ENCODE measurements around the gene TPGS1. TPM values are rescaled to one million over a fixed set of nuclear protein-coding genes. Genes with fewer than 3 reads are reported as not detected.
A peak's percentile ranks its signal among the peaks of the same experiment; 100 is the strongest.

The TPGS1 gene
- total and polyA plus RNA-seq, 2 of the 8 experiments (the other 6 are each of a cell fraction or from before 2014, with no cell fraction given): 9.1 to 10.6 TPM

GRCh38 chr19:468587-469256 lies 38.6 kb upstream of the TPGS1 start:
- H3K27me3 ChIP-seq (replicated peaks in 1 of 4; ENCODE audit: control insufficient read depth in 3 of 4, extremely low read depth in 1 of 4, insufficient read depth in 3 of 4, low read length in 3 of 4): no peaks in the 10 kb centered on the region; a peak in 3 of 7 replicates
- no peak overlapping the region for H2AFZ ChIP-seq (ENCODE audit: low read length)
- H2BK15ac ChIP-seq (ENCODE audit: low read length): no peak overlapping the region
- CTCF ChIA-PET (ENCODE audit: partially characterized antibody): interaction anchor here (1.2 kb wide), 1 partner anchor 11 kb away, joined by 6 read pairs; no protein-coding TSS in a partner anchor
- POLR2A ChIA-PET (ENCODE audit: partially characterized antibody): interaction anchor here (0.6 to 1.3 kb wide), 2 partner anchors 50 to 231 kb away, joined by 3 read pairs; no protein-coding TSS in a partner anchor
- H3K4me2 ChIP-seq (ENCODE audit: insufficient read depth in 1 of 2, low read depth in 2 of 2, low read length in 2 of 2): no peak overlapping the region
- no peak overlapping the region for H2BK20ac ChIP-seq (ENCODE audit: low read length)
- no peaks in the 10 kb centered on the region for H3K79me2 ChIP-seq (ENCODE audit: control insufficient read depth in 1 of 2, insufficient read depth in 2 of 2, low read length in 2 of 2)
- H2BK12ac ChIP-seq (ENCODE audit: low read depth, low read length): 0 out of 2 replicates have a peak overlapping the region, but pooled peaks have one; percentile 3
- no peak for DNase-seq (ENCODE audit: low read depth in 1 of 2, low spot score in 2 of 2)
- no peak overlapping the region for H3K27ac ChIP-seq (ENCODE audit: low read depth, low read length)
- peaks cover 25% of the 10 kb centered on the region; the same call in 1 of the 2 replicates for H3K23me2 ChIP-seq (ENCODE audit: low read depth, low read length)
- no peak overlapping the region for H4K8ac ChIP-seq (ENCODE audit: extremely low read depth, insufficient read depth, low read length)
- 91% methylated on average over 22 of the region's 27 CpGs; no CpG with 5 or more reads in 1 of the 2 experiments for WGBS, 2 experiments (ENCODE audit: extremely low coverage in 1 of 2, insufficient coverage in 1 of 2, insufficient read length in 1 of 2, insufficient replicate concordance in 2 of 2, low coverage in 1 of 2, low lambda C conversion rate in 2 of 2, missing lambda C conversion rate in 1 of 2)
- TF ChIP-seq RAD21 (IDR thresholded peaks at IDR 0.05 in 1 of 2, conservative IDR thresholded peaks at IDR 0.05 in 1 of 2; ENCODE audit: low read depth in 2 of 2, low read length in 2 of 2): no peak
- TF ChIP-seq TCF12 (IDR thresholded peaks at IDR 0.05; ENCODE audit: low read depth, low read length): no peak
- TF ChIP-seq NANOG (IDR thresholded peaks at IDR 0.05; ENCODE audit: insufficient read depth, low read depth, low read length, poor library complexity, severe bottlenecking): no peak
- no peak for TF ChIP-seq RNF2 (IDR thresholded peaks at IDR 0.05; ENCODE audit: borderline replicate concordance, low read depth, low read length, missing control alignments, poor library complexity, severe bottlenecking)
- TF ChIP-seq GTF2F1 (IDR thresholded peaks at IDR 0.05; ENCODE audit: borderline replicate concordance, low read depth, low read length): no peak
- TF ChIP-seq JUND (IDR thresholded peaks at IDR 0.05; ENCODE audit: low read length): no peak
- no peak for TF ChIP-seq CBX5 (IDR thresholded peaks at IDR 0.05; ENCODE audit: low read depth, low read length)
- TF ChIP-seq KDM4A (IDR thresholded peaks at IDR 0.05; ENCODE audit: low read depth, low read length, severe bottlenecking): no peak
- no peak for TF ChIP-seq ZNF274 (IDR thresholded peaks at IDR 0.05; ENCODE audit: borderline replicate concordance, extremely low read depth, low read length)
- H3K14ac ChIP-seq (ENCODE audit: insufficient read length): no peak overlapping the region
- no peak overlapping the region for H4K91ac ChIP-seq (replicated peaks; ENCODE audit: insufficient read length, low read length)
- no peaks in the 10 kb centered on the region for H3K4me1 ChIP-seq (replicated peaks in 1 of 4; ENCODE audit: control insufficient read depth in 3 of 4, insufficient read depth in 4 of 4, low read length in 3 of 4)
- H3K79me1 ChIP-seq (ENCODE audit: low read depth, low read length): no peaks in the 10 kb centered on the region
- H3K18ac ChIP-seq (ENCODE audit: extremely low read depth, low read length): no peak overlapping the region
- H2BK5ac ChIP-seq (ENCODE audit: low read depth, low read length): no peak overlapping the region
- no peak overlapping the region for H3K4ac ChIP-seq (replicated peaks; ENCODE audit: insufficient read length, low read depth, low read length)
- H3K23ac ChIP-seq (ENCODE audit: insufficient read length): no peak overlapping the region
- H3K4me3 ChIP-seq (ENCODE audit: extremely low read depth in 1 of 4, insufficient read depth in 2 of 4, low read depth in 3 of 4, low read length in 4 of 4): no peak overlapping the region
- 0 out of 2 replicates have a peak overlapping the region, but pooled peaks have one; percentile 39 for H2AK5ac ChIP-seq (ENCODE audit: low read depth, low read length)
- H3K9me3 ChIP-seq (ENCODE audit: insufficient read depth in 2 of 2, low read depth in 1 of 2, low read length in 1 of 2): no peaks in the 10 kb centered on the region
- no peak for FAIRE-seq
- H3K56ac ChIP-seq (replicated peaks; ENCODE audit: insufficient read length, low read depth, low read length): no peak overlapping the region
- H3K36me3 ChIP-seq (ENCODE audit: control insufficient read depth in 2 of 4, insufficient read depth in 4 of 4, low read length in 3 of 4): no peaks in the 10 kb centered on the region
- no peak overlapping the region for H2BK120ac ChIP-seq (replicated peaks; ENCODE audit: low read depth, low read length)
- no peak overlapping the region for H3K9ac ChIP-seq (replicated peaks in 1 of 4; ENCODE audit: extremely low read depth in 1 of 4, low read depth in 3 of 4, low read length in 3 of 4)
- H4K5ac ChIP-seq (ENCODE audit: insufficient read length, low read depth, low read length): no peak overlapping the region
- H4K20me1 ChIP-seq (replicated peaks in 1 of 2; ENCODE audit: control insufficient read depth in 1 of 2, insufficient read depth in 2 of 2, low read length in 2 of 2): peaks cover 0 to 4% of the 10 kb centered on the region in 2 experiments
